ENCODE results near the gene TMUB2.

TMUB2 gene

DNA sequence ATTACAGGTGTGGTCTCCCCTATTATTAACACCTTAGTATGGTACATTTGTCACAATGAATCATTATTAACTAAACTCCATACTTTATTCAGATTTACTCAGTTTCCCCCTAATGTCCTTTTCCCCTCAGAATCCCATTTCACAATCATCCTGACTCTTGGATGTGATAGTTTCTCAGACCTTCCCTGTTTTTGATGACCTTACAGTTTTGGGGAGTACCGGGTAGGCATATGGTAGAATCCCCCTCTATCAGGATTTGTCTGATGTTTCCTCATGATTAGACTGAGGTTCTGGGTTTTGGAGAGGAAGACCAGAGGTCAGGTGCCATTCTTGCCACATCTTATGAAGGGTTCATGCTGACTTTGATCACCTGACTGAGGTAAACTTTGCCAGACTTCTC is 22.3 kb upstream of the TMUB2 start:
- peaks cover 10 to 24% of the 10 kb centered on the region in 2 experiments for H3K36me3 ChIP-seq (ENCODE audit: control insufficient read depth in 2 of 2, insufficient read depth in 1 of 2, low read length in 2 of 2)
- no peaks in the 10 kb centered on the region for H3K9me3 ChIP-seq (ENCODE audit: control insufficient read depth, insufficient read depth, low read depth, low read length)
- ChIA-PET CTCF (no interaction called here), POLR2A (interaction anchor here (0.7 to 1.2 kb wide), 2 partner anchors 36 to 259 kb away, joined by 3 to 4 read pairs; no protein-coding TSS in a partner anchor)
- peaks cover 3% of the 10 kb centered on the region; the same call in 1 of the 2 replicates for H3K4me1 ChIP-seq (ENCODE audit: control insufficient read depth, insufficient read depth, low read length)
- TF ChIP-seq, protein P1, sequence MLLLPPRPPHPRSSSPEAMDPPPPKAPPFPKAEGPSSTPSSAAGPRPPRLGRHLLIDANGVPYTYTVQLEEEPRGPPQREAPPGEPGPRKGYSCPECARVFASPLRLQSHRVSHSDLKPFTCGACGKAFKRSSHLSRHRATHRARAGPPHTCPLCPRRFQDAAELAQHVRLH (tag by site-specific recombination; IDR thresholded peaks at IDR 0.05) = no peak
- no peak for TF ChIP-seq ZIC2 (tag by site-specific recombination; IDR thresholded peaks at IDR 0.05)
- no peak for TF ChIP-seq ZNF223 (tag by site-specific recombination; IDR thresholded peaks at IDR 0.05)
- no peak for TF ChIP-seq ZBTB21 (tag by site-specific recombination; IDR thresholded peaks at IDR 0.05)
- TF ChIP-seq ZNF629 (tag by site-specific recombination; IDR thresholded peaks at IDR 0.05) = no peak
- no peak for TF ChIP-seq ZNF670 (tag by site-specific recombination; IDR thresholded peaks at IDR 0.05; ENCODE audit: low read depth)
- no peak for TF ChIP-seq MYNN (tag by site-specific recombination; IDR thresholded peaks at IDR 0.05; ENCODE audit: borderline replicate concordance)
- TF ChIP-seq ZNF350 (tag by site-specific recombination; IDR thresholded peaks at IDR 0.05) = no peak
- no peak for TF ChIP-seq ZNF555 (tag by site-specific recombination; conservative IDR thresholded peaks at IDR 0.05)
- TF ChIP-seq GLI2 (tag by site-specific recombination; IDR thresholded peaks at IDR 0.05; ENCODE audit: borderline replicate concordance, low read depth) = no peak
- no peak for TF ChIP-seq ZNF76 (tag by site-specific recombination; IDR thresholded peaks at IDR 0.05; ENCODE audit: borderline replicate concordance, low read depth)
- no peak for TF ChIP-seq ZNF707 (tag by site-specific recombination; IDR thresholded peaks at IDR 0.05)
- no peak overlapping the region for H3K4me3 ChIP-seq (ENCODE audit: low read depth, low read length)
- no peak overlapping the region for H3K27ac ChIP-seq (ENCODE audit: extremely low read depth, low read depth, low read length)

DNA sequence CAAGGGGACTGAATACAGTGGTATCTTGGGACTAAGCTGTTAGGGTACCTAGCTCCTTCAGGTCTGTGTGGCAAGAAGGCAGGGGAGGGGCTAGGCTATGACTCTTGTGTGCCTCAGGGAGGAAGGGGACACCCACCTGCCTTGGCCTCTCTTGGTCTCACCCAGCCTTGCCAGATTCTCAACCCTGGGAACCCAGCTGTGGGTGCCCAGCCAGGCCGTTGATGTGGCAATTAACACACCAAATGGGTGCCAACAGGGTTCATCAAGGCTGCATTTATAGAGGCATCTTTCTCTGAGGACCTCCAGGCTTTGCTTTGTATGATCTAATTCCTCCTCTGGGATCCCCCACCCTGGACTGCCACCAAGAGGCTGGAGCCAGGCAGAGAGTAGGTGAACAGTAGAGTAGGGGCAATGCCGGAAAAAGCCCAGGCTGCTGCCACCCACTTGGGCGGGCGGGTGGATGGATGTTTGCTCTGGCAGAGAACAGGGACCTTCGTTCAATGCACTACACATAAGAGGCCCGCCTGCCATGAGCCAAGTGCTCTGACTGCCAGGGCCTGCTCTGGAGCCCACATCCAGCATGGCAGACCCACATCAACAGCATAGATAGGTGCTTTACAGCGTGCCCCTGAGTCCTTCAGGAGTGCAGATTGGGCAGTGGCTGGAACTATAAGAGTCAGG is 19.5 kb upstream of the TMUB2 start:
- ChIA-PET CTCF (interaction anchor here (0.7 to 3.6 kb wide), 15 partner anchors 9 to 257 kb away, joined by 3 to 35 read pairs (median 9); partner anchors contain the start of genes PPY and TMUB2), POLR2A (interaction anchor here (0.9 to 3.1 kb wide), 10 partner anchors 9 to 223 kb away, joined by 3 to 24 read pairs (median 4); partner anchors contain the start of genes G6PC3, HDAC5, LSM12 and TMUB2)
- H3K4me1 ChIP-seq (ENCODE audit: control insufficient read depth, insufficient read depth, low read length) = peaks cover 6% of the 10 kb centered on the region; the same call in 1 of the 2 replicates
- no peak overlapping the region for H3K27ac ChIP-seq (ENCODE audit: extremely low read depth, low read depth, low read length)
- no peaks in the 10 kb centered on the region for H3K9me3 ChIP-seq (ENCODE audit: control insufficient read depth, insufficient read depth, low read depth, low read length)
- peaks cover under 1 to 4% of the 10 kb centered on the region in 2 experiments; a peak in 2 of 3 replicates for H3K36me3 ChIP-seq (ENCODE audit: control insufficient read depth in 2 of 2, insufficient read depth in 1 of 2, low read length in 2 of 2)
- TF ChIP-seq ZFHX2 (tag by site-specific recombination; conservative IDR thresholded peaks at IDR 0.05) (0 out of 2 replicates have a peak, but pooled peaks have one; percentile 9), TCF7L2 (IDR thresholded peaks at IDR 0.05; ENCODE audit: borderline replicate concordance, low read depth, low read length) (no peak)
- TF ChIP-seq, protein P2, sequence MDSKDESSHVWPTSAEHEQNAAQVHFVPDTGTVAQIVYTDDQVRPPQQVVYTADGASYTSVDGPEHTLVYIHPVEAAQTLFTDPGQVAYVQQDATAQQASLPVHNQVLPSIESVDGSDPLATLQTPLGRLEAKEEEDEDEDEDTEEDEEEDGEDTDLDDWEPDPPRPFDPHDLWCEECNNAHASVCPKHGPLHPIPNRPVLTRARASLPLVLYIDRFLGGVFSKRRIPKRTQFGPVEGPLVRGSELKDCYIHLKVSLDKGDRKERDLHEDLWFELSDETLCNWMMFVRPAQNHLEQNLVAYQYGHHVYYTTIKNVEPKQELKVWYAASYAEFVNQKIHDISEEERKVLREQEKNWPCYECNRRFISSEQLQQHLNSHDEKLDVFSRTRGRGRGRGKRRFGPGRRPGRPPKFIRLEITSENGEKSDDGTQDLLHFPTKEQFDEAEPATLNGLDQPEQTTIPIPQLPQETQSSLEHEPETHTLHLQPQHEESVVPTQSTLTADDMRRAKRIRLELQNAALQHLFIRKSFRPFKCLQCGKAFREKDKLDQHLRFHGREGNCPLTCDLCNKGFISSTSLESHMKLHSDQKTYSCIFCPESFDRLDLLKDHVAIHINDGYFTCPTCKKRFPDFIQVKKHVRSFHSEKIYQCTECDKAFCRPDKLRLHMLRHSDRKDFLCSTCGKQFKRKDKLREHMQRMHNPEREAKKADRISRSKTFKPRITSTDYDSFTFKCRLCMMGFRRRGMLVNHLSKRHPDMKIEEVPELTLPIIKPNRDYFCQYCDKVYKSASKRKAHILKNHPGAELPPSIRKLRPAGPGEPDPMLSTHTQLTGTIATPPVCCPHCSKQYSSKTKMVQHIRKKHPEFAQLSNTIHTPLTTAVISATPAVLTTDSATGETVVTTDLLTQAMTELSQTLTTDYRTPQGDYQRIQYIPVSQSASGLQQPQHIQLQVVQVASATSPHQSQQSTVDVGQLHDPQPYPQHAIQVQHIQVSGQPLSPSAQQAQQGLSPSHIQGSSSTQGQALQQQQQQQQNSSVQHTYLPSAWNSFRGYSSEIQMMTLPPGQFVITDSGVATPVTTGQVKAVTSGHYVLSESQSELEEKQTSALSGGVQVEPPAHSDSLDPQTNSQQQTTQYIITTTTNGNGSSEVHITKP (tag by site-specific recombination; IDR thresholded peaks at IDR 0.05) = 0 out of 2 replicates have a peak, but pooled peaks have one; percentile 28
- no peak overlapping the region for H3K4me3 ChIP-seq (ENCODE audit: low read depth, low read length)

DNA sequence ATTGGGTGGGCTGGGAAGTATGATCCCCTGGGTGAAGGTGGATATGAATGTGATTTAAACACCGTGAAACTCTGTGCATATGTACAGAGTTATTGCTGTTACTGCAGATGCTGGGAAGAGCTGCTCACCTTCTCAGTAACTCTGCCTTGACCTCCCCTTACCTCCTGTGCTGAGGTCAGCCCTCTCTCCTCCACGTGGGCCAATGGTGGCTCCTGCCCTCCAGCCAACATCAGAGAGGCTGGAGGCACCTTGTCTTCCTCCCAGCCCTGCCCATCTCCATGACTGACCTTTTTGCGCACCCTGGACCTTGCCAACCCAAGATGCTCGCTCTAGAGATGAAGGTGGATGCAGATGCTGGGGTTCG is 16.7 kb upstream of the TMUB2 start:
- TF ChIP-seq ZNF274 (IDR thresholded peaks at IDR 0.05; ENCODE audit: low read length) (no peak), ZNF274 (tag by site-specific recombination; IDR thresholded peaks at IDR 0.05; ENCODE audit: borderline replicate concordance) (no peak), ZFP41 (tag by site-specific recombination; IDR thresholded peaks at IDR 0.05; ENCODE audit: borderline replicate concordance) (no peak), ZNF530 (tag by site-specific recombination; IDR thresholded peaks at IDR 0.05; ENCODE audit: low read depth) (no peak), ZNF354C (tag by site-specific recombination; IDR thresholded peaks at IDR 0.05; ENCODE audit: borderline replicate concordance, low read depth) (no peak)
- TF ChIP-seq, protein P3, sequence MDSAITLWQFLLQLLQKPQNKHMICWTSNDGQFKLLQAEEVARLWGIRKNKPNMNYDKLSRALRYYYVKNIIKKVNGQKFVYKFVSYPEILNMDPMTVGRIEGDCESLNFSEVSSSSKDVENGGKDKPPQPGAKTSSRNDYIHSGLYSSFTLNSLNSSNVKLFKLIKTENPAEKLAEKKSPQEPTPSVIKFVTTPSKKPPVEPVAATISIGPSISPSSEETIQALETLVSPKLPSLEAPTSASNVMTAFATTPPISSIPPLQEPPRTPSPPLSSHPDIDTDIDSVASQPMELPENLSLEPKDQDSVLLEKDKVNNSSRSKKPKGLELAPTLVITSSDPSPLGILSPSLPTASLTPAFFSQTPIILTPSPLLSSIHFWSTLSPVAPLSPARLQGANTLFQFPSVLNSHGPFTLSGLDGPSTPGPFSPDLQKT (IDR thresholded peaks at IDR 0.05; ENCODE audit: borderline replicate concordance, low read depth, low read length) = no peak
- Histone ChIP-seq H3K4me1 (ENCODE audit: control insufficient read depth, insufficient read depth, low read length) (peaks cover 6% of the 10 kb centered on the region; the same call in 1 of the 2 replicates), H3K4me3 (ENCODE audit: low read depth, low read length) (no peak overlapping the region), H3K36me3 (ENCODE audit: control insufficient read depth in 2 of 2, insufficient read depth in 1 of 2, low read length in 2 of 2) (no peaks in the 10 kb centered on the region; a peak in 1 of 3 replicates), H3K27ac (ENCODE audit: extremely low read depth, low read depth, low read length) (no peak overlapping the region), H3K9me3 (ENCODE audit: control insufficient read depth, insufficient read depth, low read depth, low read length) (no peaks in the 10 kb centered on the region)
- CTCF ChIA-PET = interaction anchor here (0.6 to 3.4 kb wide), 11 partner anchors 12 to 1108 kb away, joined by 3 to 20 read pairs (median 4); no protein-coding TSS in a partner anchor
- POLR2A ChIA-PET = interaction anchor here (1.2 to 3.1 kb wide), 5 partner anchors 16 to 176 kb away, joined by 3 to 19 read pairs (median 5); partner anchors contain the start of genes HDAC5 and TMUB2

Measured in HEK293 (cell line).